Epithelial cell of esophagus (primary cell): ENCODE measurements around the gene IER5.

Experiments used
- DNase-seq: peaks from one replicate; pipeline ENCODE4 v3.0.0; 2010; ENCODE audit warnings: low read depth
- H3K4me3 ChIP-seq: 2 replicates; pipeline ENCODE4 v1.5.1; 2011; ENCODE audit warnings: mild to moderate bottlenecking, low read length, control low read depth
- TF ChIP-seq, protein P1 (sequence below): IDR thresholded peaks from 2 replicates; pipeline ENCODE4 v1.5.1; 2011; ENCODE audit warnings: low read depth, mild to moderate bottlenecking, low read length, control low read depth, inconsistent platforms; ENCODE audit not compliant: insufficient read depth; ENCODE audit errors: missing control alignments

Gene IER5

DNA sequence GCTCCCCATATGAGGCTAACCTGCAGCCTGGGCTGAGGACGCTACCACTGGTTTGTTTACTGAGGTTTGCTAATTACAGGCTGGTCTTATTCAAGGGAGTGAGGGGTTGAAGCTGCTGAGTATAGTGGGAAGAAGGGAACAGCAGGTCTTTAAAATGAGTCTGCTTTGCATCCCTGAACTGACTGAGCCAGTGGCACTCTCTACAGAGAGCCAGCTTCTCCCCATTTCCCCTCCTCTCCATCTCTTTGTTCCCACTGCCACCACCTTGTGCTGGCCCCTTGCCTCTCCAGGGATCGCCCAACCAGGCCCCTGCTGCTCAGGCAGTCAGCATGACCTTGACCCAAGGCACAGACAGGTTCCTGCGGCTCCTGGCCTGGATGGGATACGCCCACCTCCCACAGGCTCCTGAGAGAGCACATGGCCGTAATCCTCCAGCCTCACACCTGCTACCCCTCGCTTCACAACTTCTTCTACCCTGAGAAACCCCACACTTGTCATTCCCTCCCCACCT is 45.0 kb downstream of the IER5 start:
- no peak overlapping the region for H3K4me3 ChIP-seq
- TF ChIP-seq, protein P1, sequence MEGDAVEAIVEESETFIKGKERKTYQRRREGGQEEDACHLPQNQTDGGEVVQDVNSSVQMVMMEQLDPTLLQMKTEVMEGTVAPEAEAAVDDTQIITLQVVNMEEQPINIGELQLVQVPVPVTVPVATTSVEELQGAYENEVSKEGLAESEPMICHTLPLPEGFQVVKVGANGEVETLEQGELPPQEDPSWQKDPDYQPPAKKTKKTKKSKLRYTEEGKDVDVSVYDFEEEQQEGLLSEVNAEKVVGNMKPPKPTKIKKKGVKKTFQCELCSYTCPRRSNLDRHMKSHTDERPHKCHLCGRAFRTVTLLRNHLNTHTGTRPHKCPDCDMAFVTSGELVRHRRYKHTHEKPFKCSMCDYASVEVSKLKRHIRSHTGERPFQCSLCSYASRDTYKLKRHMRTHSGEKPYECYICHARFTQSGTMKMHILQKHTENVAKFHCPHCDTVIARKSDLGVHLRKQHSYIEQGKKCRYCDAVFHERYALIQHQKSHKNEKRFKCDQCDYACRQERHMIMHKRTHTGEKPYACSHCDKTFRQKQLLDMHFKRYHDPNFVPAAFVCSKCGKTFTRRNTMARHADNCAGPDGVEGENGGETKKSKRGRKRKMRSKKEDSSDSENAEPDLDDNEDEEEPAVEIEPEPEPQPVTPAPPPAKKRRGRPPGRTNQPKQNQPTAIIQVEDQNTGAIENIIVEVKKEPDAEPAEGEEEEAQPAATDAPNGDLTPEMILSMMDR: no peak
- DNase-seq: no peak

DNA sequence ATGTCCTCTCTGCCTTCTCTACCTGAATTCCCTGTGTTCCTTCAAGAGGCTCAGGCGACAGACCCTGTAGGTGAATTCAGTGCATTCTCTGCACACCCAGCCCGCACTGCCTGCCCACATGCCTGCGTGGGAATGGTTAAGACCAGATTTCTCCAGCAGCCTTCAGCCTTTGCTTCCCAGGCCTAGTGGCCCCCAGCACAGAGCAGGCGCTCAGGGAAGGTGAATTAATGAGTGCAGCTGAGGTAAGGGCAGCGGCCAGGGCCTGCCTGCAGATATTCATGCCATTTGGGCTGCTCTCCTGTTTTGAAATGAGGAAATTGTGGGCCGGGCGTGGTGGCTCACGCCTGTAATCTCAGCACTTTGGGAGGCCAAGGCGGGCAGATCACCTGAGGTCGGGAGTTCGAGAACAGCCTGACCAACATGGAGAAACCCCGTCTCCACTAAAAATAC is 45.5 kb downstream of the IER5 start:
- no peak overlapping the region for H3K4me3 ChIP-seq
- TF ChIP-seq, protein P1: no peak
- DNase-seq: no peak

DNA sequence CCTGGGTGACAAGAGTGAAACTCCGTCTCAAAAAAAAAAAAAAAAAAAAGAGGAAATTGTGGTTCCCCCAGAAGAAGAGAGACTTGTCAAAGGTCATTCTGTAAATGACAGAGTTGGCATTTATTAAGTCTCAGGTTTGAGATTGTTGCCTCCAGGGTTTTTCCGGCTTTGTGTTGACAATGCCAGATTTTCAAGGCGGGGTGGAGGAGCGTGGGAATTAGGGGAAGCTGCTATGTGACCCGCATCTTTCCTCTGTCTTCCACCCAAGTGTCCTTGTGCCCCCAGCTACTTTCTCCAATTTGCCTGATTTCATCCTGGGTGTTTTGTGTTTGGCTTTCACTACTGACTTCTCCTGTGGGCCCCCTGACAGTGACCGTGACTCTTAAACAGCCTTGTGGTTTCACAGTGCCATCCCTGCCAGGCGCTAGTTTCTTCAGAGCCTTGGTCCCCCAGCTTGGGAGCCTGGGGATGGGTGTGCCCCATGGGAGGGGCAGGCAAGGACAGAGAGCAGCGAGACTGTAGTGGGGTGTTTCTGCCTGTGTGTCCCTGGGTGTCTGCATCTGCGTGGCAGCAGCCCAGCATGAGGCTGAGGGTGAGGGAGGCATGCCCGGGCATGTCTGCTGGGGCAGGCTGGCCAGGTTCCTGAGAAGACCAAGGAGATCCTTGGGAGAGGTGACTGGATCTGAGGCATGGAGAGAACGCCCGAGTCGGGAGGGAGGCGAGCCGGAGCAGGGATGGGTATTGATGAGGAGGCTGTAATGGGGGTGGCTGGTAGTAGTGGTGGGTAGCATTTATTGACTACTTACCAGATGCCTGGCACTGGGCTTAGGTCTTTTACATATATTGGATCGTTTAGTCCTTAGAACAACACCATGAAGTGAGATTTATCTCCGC is 46.3 kb downstream of the IER5 start:
- peak; percentile 98 for DNase-seq

DNA sequence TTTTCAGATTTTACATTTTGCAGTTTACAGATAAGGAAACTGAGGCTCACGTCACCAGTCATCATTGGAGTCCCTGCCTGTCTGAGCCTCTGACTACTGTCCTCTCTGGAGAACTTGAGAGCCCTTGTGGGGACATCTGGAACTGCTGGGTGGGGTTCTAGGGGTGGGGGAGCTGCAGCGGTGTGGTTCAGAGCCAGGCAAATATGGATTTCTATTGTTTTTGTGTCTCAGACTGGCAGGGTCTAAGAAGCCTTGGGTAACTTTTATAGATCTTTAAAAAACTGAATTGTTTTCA is 46.9 kb downstream of the IER5 start:
- TF ChIP-seq, protein P1: peak; percentile 53
- no peak for DNase-seq
- H3K4me3 ChIP-seq: peak overlapping the region; percentile 10

More for the DNA sequence above, 46.3 kb downstream of the IER5 start:
- peak overlapping the region; percentile 10 for H3K4me3 ChIP-seq
- TF ChIP-seq, protein P1: no peak

DNA sequence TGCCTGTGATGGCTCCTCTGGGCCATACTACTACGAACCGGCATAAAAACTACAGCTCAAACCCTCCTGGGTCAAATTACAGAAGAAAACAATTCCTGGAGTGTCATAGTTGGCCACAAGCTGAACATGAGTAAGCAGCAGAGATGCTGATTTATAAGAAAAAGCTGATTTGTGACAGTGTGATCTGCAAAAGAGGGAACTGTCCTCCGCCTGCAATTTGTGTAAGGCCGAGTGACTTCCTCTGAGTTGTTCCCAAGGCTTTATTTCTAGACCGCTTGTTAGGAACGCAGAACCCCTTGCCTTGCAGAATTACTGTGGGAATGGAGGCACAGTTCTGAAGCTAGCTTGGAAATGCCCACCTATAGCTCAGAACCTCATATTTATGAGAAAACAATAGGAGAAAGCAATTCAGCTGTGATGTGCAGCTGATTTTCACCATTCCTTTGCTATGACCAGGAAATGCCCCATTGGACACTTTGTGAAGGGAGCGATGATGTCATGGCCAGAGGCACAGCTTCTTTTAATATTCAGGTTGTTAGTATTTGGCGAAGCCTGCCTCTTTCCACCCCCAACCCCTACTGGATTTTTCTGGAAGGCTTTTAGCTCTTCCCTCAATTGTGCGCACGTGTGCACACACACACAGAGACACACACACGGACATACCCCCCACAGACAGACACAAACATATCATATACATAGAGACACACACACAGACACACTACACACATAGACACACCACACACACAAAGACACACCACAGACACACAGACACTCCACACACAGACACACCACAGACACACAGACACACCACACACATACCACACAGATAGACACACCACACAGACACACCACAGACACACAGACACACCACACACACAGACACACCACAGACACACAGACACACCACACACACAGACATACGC is 47.6 kb downstream of the IER5 start:
- no peak overlapping the region for H3K4me3 ChIP-seq
- DNase-seq: peak; percentile 93

DNA sequence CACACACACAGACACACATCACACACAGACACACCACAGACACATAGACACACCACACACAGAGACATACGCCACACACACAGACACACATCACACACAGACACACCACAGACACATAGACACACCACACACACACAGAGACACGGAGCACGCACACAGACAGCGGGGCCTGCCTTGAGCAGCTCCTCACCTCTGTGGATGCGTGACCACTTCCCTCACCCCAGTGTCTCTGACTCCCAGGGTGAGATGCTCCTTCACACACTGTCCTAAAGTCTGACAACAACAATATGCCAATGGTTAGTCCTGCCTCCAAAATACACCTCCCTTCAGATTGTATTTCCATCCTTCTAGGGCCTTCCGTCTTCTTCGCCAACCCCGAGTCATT is 48.2 kb downstream of the IER5 start:
- TF ChIP-seq, protein P1: no peak
- no peak overlapping the region for H3K4me3 ChIP-seq

More for the DNA sequence above, 47.6 kb downstream of the IER5 start:
- TF ChIP-seq, protein P1: no peak

More for the DNA sequence above, 48.2 kb downstream of the IER5 start:
- DNase-seq: no peak
